HepG2 (cell line): ENCODE results near the gene TCAIM. TPM values are rescaled to one million over a fixed set of nuclear protein-coding genes. Genes with fewer than 3 reads are reported as not detected.

ENCODE experiments used
- ATF3 ChIP-seq: sonication (generic); formaldehyde crosslinking; IDR thresholded peaks from 2 replicates; pipeline ENCODE4 v1.4.0; 2020; ENCODE audit warnings: missing genetic modification reagents
- KAT2B ChIP-seq: fragments of 150-350 bp; IDR thresholded peaks from 2 replicates; pipeline ENCODE4 v1.6.1; 2014; ENCODE audit warnings: low read depth, low read length, borderline replicate concordance
- KIAA2018 ChIP-seq: sonication (generic); formaldehyde crosslinking; IDR thresholded peaks from 2 replicates; pipeline ENCODE4 v1.5.0; 2020; ENCODE audit warnings: mild to moderate bottlenecking, missing genetic modification reagents, borderline replicate concordance
- RARG ChIP-seq: sonication (generic); formaldehyde crosslinking; IDR thresholded peaks from 2 replicates; pipeline ENCODE4 v1.4.0; 2020; ENCODE audit warnings: low read depth, mild to moderate bottlenecking, missing genetic modification reagents
- TFAP4 ChIP-seq: sonication (generic); IDR thresholded peaks from 2 replicates; pipeline ENCODE4 v1.6.1; 2016; ENCODE audit warnings: low read depth, borderline replicate concordance
- ZBTB42 ChIP-seq: sonication (generic); formaldehyde crosslinking; IDR thresholded peaks from 2 replicates; pipeline ENCODE4 v1.5.0; 2020; ENCODE audit warnings: mild to moderate bottlenecking, missing genetic modification reagents
- ZNF124 ChIP-seq: sonication (generic); formaldehyde crosslinking; IDR thresholded peaks from 2 replicates; pipeline ENCODE4 v1.4.0; 2020; ENCODE audit warnings: missing genetic modification reagents
- ZNF513 ChIP-seq: sonication (generic); formaldehyde crosslinking; conservative IDR thresholded peaks from 2 replicates; pipeline ENCODE4 v1.5.0; 2020; ENCODE audit warnings: missing genetic modification reagents
- ZNF7 ChIP-seq: IDR thresholded peaks from 2 replicates; pipeline ENCODE4 v1.6.1; 2016; ENCODE audit warnings: missing biosample characterization, missing genetic modification reagents
- polyA plus RNA-seq, 8 experiments: library from polyadenylated mRNA; depleted of rRNA in 3 of 8; stranded (reverse) in 7 of 8; unstranded in 1 of 8; fragments of >200 nt; fragmentation: Illumina TruSeq in 4 of 8; extraction: Trizol in 4 of 8; gene quantifications; 2 replicates each; pipeline versions ENCODE4 v1.2.1 to v1.2.3, GENCODE V29; 2011 to 2016; ENCODE audit warnings: low read depth in 4 of 8, missing spikeins in 1 of 8, mixed read lengths in 1 of 8; ENCODE audit not compliant: insufficient read depth in 1 of 8
- total RNA-seq, 5 experiments: library from RNA; depleted of rRNA; stranded (reverse); fragments of >200 nt; fragmentation: Illumina TruSeq; extraction: Trizol; gene quantifications; 2 replicates each; pipeline ENCODE4 v1.2.3, GENCODE V29; 2016; ENCODE audit warnings: low read depth in 1 of 5

The TCAIM gene
- total and polyA plus RNA-seq, 2 of the 13 experiments (the other 11 are each of a cell fraction or from before 2014, with no cell fraction given) = 16.9 to 22.6 TPM

- TF ChIP-seq KIAA2018 (CRISPR knock-in tag) = no peak
- TF ChIP-seq KAT2B = no peak
- no peak for TF ChIP-seq ZNF7 (CRISPR knock-in tag)
- no peak for TF ChIP-seq ATF3 (CRISPR knock-in tag)
- TF ChIP-seq TFAP4 = no peak
- TF ChIP-seq ZNF124 = no peak
- no peak for TF ChIP-seq ZBTB42 (CRISPR knock-in tag)
- no peak for TF ChIP-seq ZNF513 (CRISPR knock-in tag)
- TF ChIP-seq RARG = no peak
Observed at GRCh38 chr3:44301746-44302145, 36.8 kb upstream of the TCAIM start (continued).
